ENCODE measurements around the gene NF2. TPM values are rescaled to one million over a fixed set of nuclear protein-coding genes. Genes with fewer than 3 reads are reported as not detected.

The NF2 gene
- total RNA-seq, 4 donors from 2014 or later: 39.8 to 61.0 (median 45.1) TPM

DNA sequence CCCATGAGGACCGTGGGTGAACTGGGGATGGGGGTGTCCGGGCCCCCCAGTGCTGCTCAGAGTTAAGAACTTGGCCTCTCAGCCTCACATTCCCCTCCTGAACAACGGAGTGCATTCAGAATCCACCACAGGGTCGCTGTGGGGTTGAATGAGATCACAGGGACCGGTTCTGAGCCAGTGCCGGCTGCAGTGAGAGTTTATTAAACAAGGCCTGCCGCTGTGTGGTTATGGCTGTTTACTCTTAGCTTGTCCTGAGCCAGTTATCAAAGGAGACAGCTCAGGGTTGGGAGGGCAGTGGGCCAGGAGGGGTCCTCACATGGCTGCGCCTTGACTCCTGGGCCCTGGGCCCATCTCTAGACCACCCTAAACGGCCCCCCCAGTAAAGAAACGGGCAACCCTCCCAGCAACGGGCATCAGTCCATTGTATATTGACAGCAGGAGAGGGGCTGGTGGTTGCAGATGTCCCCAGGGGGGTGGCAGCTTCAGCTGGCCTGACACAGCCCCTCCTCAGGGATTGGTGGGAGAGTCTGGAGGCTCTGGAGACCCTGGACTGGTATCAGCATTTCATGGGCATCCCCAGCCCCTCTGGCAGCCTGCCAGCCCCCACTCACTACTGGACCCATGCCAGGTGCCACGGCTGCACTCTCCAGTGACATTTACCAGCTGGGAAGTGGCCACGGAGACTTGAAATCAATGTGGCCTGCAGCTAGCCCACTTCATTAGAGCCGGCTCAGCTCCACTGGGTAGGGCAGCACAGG lies 101.3 kb downstream of the NF2 start:
- 7 to 38% methylated on average over 3 to 4 of the region's 14 CpGs for WGBS, 2 donors (ENCODE audit: low coverage in 1 of 2)
- Histone ChIP-seq H3K27ac (peak overlapping the region in 3 of 4 donors; percentile 33 to 48 (median 43)), H3K27me3 (peaks cover 97% of the 10 kb centered on the region), H3K4me1 (peaks cover 0 to 58% (median 5%) of the 10 kb centered on the region in 3 donors), H3K9me3 (no peaks in the 10 kb centered on the region), H3K4me3 (no peak overlapping the region), H3K36me3 (no peaks in the 10 kb centered on the region)
- TF ChIP-seq POLR2A (IDR thresholded peaks at IDR 0.05) (no peak), POLR2AphosphoS5 (IDR thresholded peaks at IDR 0.05) (no peak)
- no peak for ATAC-seq

DNA sequence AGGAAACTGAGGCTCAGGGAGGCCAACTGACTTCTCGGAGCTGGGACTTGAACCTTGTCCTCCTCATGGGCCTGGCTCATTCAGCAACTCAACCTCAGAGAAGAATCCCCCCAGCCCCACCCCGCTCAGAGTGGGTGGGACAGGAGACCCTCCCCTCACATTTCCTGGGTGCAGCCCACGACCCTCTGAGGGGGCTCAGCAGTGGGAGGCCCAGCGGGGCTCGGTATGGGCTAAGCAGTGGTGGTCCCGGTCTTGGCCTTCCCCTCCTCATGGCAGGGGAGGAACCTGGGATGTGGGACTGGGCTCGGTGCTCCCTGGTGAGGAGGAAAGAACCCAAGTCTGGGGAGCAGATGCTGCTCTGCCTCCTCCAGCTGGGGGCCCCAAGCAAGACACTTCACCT lies 102.2 kb downstream of the NF2 start:
- Histone ChIP-seq H3K27ac (peak overlapping the region in 3 of 4 donors; percentile 33 to 48 (median 43)), H3K4me3 (no peak overlapping the region), H3K9me3 (no peaks in the 10 kb centered on the region), H3K27me3 (peaks cover 99% of the 10 kb centered on the region), H3K36me3 (no peaks in the 10 kb centered on the region), H3K4me1 (peaks cover 0 to 54% (median 5%) of the 10 kb centered on the region in 3 donors)
- TF ChIP-seq, protein P1, sequence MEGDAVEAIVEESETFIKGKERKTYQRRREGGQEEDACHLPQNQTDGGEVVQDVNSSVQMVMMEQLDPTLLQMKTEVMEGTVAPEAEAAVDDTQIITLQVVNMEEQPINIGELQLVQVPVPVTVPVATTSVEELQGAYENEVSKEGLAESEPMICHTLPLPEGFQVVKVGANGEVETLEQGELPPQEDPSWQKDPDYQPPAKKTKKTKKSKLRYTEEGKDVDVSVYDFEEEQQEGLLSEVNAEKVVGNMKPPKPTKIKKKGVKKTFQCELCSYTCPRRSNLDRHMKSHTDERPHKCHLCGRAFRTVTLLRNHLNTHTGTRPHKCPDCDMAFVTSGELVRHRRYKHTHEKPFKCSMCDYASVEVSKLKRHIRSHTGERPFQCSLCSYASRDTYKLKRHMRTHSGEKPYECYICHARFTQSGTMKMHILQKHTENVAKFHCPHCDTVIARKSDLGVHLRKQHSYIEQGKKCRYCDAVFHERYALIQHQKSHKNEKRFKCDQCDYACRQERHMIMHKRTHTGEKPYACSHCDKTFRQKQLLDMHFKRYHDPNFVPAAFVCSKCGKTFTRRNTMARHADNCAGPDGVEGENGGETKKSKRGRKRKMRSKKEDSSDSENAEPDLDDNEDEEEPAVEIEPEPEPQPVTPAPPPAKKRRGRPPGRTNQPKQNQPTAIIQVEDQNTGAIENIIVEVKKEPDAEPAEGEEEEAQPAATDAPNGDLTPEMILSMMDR (IDR thresholded peaks at IDR 0.05): no peak
- TF ChIP-seq EP300 (IDR thresholded peaks at IDR 0.05) (no peak), POLR2AphosphoS5 (IDR thresholded peaks at IDR 0.05) (no peak)
- 100% methylated on average over 1 of the region's 7 CpGs; no CpG with 5 or more reads in 1 of the 2 donors for WGBS, 2 donors (ENCODE audit: low coverage in 1 of 2)
- ATAC-seq: no peak

DNA sequence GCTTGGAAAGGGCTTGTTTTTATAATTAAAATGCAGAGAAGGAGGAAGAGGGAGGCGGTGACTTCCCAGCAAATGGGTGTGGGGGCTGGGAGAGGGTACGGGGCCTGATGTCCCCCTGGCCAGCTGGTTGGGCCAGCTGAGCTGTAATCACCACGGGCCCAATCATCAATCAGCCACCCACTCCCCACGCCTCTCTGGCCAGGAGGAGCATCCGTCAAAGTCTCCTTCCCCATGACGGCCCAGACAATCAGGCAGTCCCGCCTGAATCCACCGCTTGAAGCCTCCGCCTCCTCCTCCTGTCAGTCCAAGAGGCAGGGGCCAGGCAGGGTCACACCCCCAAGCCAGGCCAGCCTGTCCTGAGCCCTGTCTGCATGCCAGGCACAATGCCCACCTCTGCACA lies 103.1 kb downstream of the NF2 start:
- Histone ChIP-seq H3K4me1 (peaks cover 0 to 48% (median 5%) of the 10 kb centered on the region in 3 donors), H3K9me3 (no peaks in the 10 kb centered on the region), H3K36me3 (no peaks in the 10 kb centered on the region), H3K4me3 (no peak overlapping the region), H3K27me3 (peaks cover 99% of the 10 kb centered on the region), H3K27ac (no peak overlapping the region)
- TF ChIP-seq, protein P1 (IDR thresholded peaks at IDR 0.05): no peak
- TF ChIP-seq POLR2A (IDR thresholded peaks at IDR 0.05) (no peak), POLR2AphosphoS5 (IDR thresholded peaks at IDR 0.05) (no peak), EP300 (IDR thresholded peaks at IDR 0.05) (no peak)
- 40 to 47% methylated on average over 2 to 3 of the region's 9 CpGs for WGBS, 2 donors (ENCODE audit: low coverage in 1 of 2)
- ATAC-seq: no peak

DNA sequence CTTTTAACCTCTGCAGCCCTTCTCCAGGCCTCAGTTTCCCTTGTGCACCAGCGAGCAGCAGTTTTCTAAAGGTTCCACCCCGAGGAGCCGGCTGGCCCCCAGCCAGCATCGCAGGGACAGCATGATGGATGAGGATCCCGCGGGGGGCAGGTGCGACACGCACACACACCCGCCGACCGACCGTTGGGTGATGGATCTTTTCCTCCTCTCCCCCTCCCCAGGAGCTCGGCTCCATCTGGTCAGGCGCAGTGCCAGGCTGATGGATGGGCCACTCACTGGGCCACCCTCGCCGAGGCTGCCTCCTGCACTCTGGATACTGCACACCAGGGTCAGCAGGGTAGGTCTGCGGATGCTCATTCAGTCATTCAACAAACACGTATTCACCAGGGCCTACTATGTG lies 103.6 kb downstream of the NF2 start:
- no peak overlapping the region for H3K27ac ChIP-seq
- no peak for ATAC-seq
- no peaks in the 10 kb centered on the region for H3K9me3 ChIP-seq
- H3K36me3 ChIP-seq: no peaks in the 10 kb centered on the region
- H3K4me3 ChIP-seq: no peak overlapping the region
- peaks cover 97% of the 10 kb centered on the region for H3K27me3 ChIP-seq
- peaks cover 0 to 44% (median 5%) of the 10 kb centered on the region in 3 donors for H3K4me1 ChIP-seq
- TF ChIP-seq EP300 (IDR thresholded peaks at IDR 0.05) (no peak), POLR2A (IDR thresholded peaks at IDR 0.05) (no peak), POLR2AphosphoS5 (IDR thresholded peaks at IDR 0.05) (no peak)
- WGBS, 2 donors (ENCODE audit: low coverage in 1 of 2): 38% methylated on average over 4 of the region's 18 CpGs; no CpG with 5 or more reads in 1 of the 2 donors

DNA sequence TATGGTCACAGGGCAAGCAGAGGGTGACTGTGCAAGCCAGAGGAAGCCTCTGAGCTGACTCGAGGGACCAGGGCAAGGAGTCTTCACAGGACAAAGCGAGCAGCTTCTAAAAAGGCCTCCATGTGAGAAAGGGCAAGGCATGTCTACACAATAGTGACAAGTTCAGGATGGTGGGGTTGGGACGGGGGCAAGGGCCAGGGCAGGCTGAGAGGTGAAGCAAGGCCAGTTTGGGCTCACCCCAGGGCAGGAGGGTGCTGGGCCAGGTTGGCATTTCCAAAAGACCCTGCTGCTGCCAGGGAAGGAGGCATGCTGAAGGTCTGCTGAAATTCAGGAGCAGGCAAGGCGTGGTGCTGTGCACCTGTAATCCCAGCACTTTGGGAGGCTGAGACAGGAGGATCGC lies 104.0 kb downstream of the NF2 start:
- TF ChIP-seq POLR2AphosphoS5 (IDR thresholded peaks at IDR 0.05) (no peak), EP300 (IDR thresholded peaks at IDR 0.05) (no peak), POLR2A (IDR thresholded peaks at IDR 0.05) (no peak)
- TF ChIP-seq, protein P1 (IDR thresholded peaks at IDR 0.05): no peak
- no peak for ATAC-seq
- Histone ChIP-seq H3K4me1 (peaks cover 0 to 39% (median 5%) of the 10 kb centered on the region in 3 donors), H3K4me3 (no peak overlapping the region), H3K27ac (no peak overlapping the region), H3K9me3 (no peaks in the 10 kb centered on the region), H3K36me3 (no peaks in the 10 kb centered on the region), H3K27me3 (peaks cover 96% of the 10 kb centered on the region)
- WGBS, 2 donors (ENCODE audit: low coverage in 1 of 2): 74 to 82% methylated on average over 2 to 3 of the region's 5 CpGs

DNA sequence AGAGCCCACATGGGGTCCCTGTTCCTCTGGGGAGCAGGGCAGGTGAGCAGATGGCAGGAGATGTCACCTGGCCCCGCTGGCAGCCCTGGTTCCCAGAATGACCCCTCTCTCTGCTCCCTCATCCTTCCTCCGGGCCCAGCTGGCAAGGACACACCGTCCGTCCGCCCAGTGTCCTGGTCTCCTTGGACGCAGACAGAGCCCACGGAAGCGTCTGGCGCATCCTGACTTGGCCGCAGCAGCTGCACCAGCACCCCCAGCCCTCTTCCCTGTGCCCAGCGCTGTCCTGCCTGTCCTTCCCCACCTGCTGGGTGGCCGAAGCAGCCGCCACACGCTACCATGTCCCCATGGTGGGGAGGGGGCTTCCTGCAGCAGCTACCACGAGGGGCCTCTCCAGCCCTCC lies 106.8 kb downstream of the NF2 start:
- TF ChIP-seq POLR2A (IDR thresholded peaks at IDR 0.05) (no peak), POLR2AphosphoS5 (IDR thresholded peaks at IDR 0.05) (no peak), EP300 (IDR thresholded peaks at IDR 0.05) (no peak)
- TF ChIP-seq, protein P1 (IDR thresholded peaks at IDR 0.05): no peak
- H3K27me3 ChIP-seq: peaks cover 97% of the 10 kb centered on the region
- no peaks in the 10 kb centered on the region for H3K9me3 ChIP-seq
- peaks cover 0 to 15% (median 0%) of the 10 kb centered on the region in 3 donors for H3K4me1 ChIP-seq
- no peak for ATAC-seq
- H3K27ac ChIP-seq: no peak overlapping the region
- no peak overlapping the region for H3K4me3 ChIP-seq
- H3K36me3 ChIP-seq: no peaks in the 10 kb centered on the region
- WGBS, 2 donors (ENCODE audit: low coverage in 1 of 2): 80% methylated on average over 1 of the region's 15 CpGs; no CpG with 5 or more reads in 1 of the 2 donors

All from gastroesophageal sphincter (tissue), 4 donors.